Caco-2 (cell line): ENCODE data around the gene NELFB. TPM values are rescaled to one million over a fixed set of nuclear protein-coding genes. Genes with fewer than 3 reads are reported as not detected.
A peak's percentile ranks its signal among the peaks of the same experiment; 100 is the strongest.

Experiments used
- BruUV-seq: library from RNA; stranded (reverse); fragments of 400-500 nt; replicated peaks from 2 replicates; lab custom pipeline; 2021; lab: Mats Ljungman, UMichigan
- CTCF ChIA-PET: fragments of 300-600 bp; sonication (Branson Sonifier 250); formaldehyde crosslinking; loops from one replicate; lab custom pipeline; 2022; ENCODE audit warnings: antibody characterized with exemption; lab: Charles Lee
- POLR2A ChIA-PET: fragments of 300-600 bp; sonication (Branson Sonifier 250); formaldehyde crosslinking; loops from one replicate; lab custom pipeline; 2022; ENCODE audit warnings: antibody characterized with exemption; lab: Charles Lee
- DNase-seq, 2 experiments: peaks; one replicate each; pipeline versions ENCODE4 v3.0.0 to v3.0.0-alpha.2; 2020 to 2022
- H3K27me3 ChIP-seq: replicated peaks from 2 replicates; pipeline ENCODE4 v1.6.0; 2011; ENCODE audit warnings: low read length; ENCODE audit not compliant: control insufficient read depth, insufficient read depth
- H3K36me3 ChIP-seq: 2 replicates; pipeline ENCODE4 v1.5.1; 2011; ENCODE audit warnings: low read length; ENCODE audit not compliant: control insufficient read depth, insufficient read depth
- H3K4me1 ChIP-seq: fragments of 250-450 bp; sonication (Bioruptor Pico); 2 replicates; pipeline ENCODE4 v1.5.1; 2020; ENCODE audit warnings: mild to moderate bottlenecking
- H3K4me3 ChIP-seq: 2 replicates; pipeline ENCODE4 v1.5.1; 2011; ENCODE audit warnings: low read depth, mild to moderate bottlenecking, control low read depth, low read length
- H3K9me3 ChIP-seq: fragments of 250-450 bp; sonication (Bioruptor Pico); 2 replicates; pipeline ENCODE4 v1.5.1; 2020; ENCODE audit warnings: mild to moderate bottlenecking, moderate library complexity
- H3K27ac Mint-ChIP-seq: one replicate; pipeline ENCODE4 v1.8.0; 2022; ENCODE audit warnings: mixed read lengths; ENCODE audit not compliant: unreplicated experiment
- H3K27me3 Mint-ChIP-seq: one replicate; pipeline ENCODE4 v1.8.0; 2022; ENCODE audit warnings: mixed read lengths; ENCODE audit not compliant: insufficient read depth, unreplicated experiment
- H3K36me3 Mint-ChIP-seq: one replicate; pipeline ENCODE4 v1.8.0; 2022; ENCODE audit warnings: mild to moderate bottlenecking, mixed read lengths; ENCODE audit not compliant: insufficient read depth, unreplicated experiment
- H3K4me1 Mint-ChIP-seq: one replicate; pipeline ENCODE4 v1.8.0; 2022; ENCODE audit warnings: low read depth, mixed read lengths; ENCODE audit not compliant: unreplicated experiment
- H3K4me3 Mint-ChIP-seq: one replicate; pipeline ENCODE4 v1.8.0; 2022; ENCODE audit warnings: mild to moderate bottlenecking, moderate library complexity, mixed read lengths; ENCODE audit not compliant: unreplicated experiment
- H3K9me3 Mint-ChIP-seq: one replicate; pipeline ENCODE4 v1.8.0; 2022; ENCODE audit warnings: mixed read lengths; ENCODE audit not compliant: unreplicated experiment
- CTCF ChIP-seq, 2 experiments: fragments of 200-600 bp in 1 of 2; IDR thresholded peaks; 1 replicate in 1 of 2; 2 replicates in 1 of 2; pipeline versions ENCODE4 v1.5.1 to v1.8.0; 2011 to 2022; ENCODE audit warnings: antibody characterized with exemption in 1 of 2, control low read depth in 1 of 2, inconsistent platforms in 1 of 2, low read depth in 1 of 2, low read length in 1 of 2, mild to moderate bottlenecking in 1 of 2, moderate library complexity in 1 of 2; ENCODE audit not compliant: insufficient read depth in 1 of 2, severe bottlenecking in 1 of 2, unreplicated experiment in 1 of 2
- intact Hi-C: fragments of 100-400 bp; cut with micrococcal nuclease; formaldehyde crosslinking; loops from one replicate; pipeline ENCODE4 v1.10.0; 2022; ENCODE audit not compliant: unreplicated experiment
- total RNA-seq: library from RNA; stranded (reverse); gene quantifications from 2 replicates; pipeline ENCODE4 v1.2.3, GENCODE V29; 2022

Gene NELFB
- total RNA-seq, 1 experiment from 2014 or later, result 79.1 TPM

- CTCF ChIA-PET, result interaction anchor here (0.6 to 2.4 kb wide), 4 partner anchors 17 to 33 kb away, joined by 3 to 11 read pairs (median 8); partner anchors contain the start of gene NRARP
- no peak for DNase-seq
- intact Hi-C loops, result no loop called here
- POLR2A ChIA-PET, result interaction anchor here (0.7 to 1.3 kb wide), 2 partner anchors 18 to 103 kb away, joined by 3 to 5 read pairs; partner anchors contain the start of genes EXD3 and NRARP
- Mint-ChIP-seq H3K4me1 (no peaks in the 10 kb centered on the region), H3K27me3 (no peaks in the 10 kb centered on the region), H3K27ac (no peak overlapping the region), H3K36me3 (no peaks in the 10 kb centered on the region), H3K9me3 (no peaks in the 10 kb centered on the region), H3K4me3 (no peak overlapping the region)
- H3K27me3 ChIP-seq, result no peaks in the 10 kb centered on the region
- H3K9me3 ChIP-seq, result no peaks in the 10 kb centered on the region
- no peak overlapping the region for H3K4me3 ChIP-seq
- no peaks in the 10 kb centered on the region for H3K36me3 ChIP-seq
- TF ChIP-seq CTCF (IDR thresholded peaks at IDR 0.05; ENCODE audit: insufficient read depth in 1 of 2, low read depth in 1 of 2, low read length in 1 of 2, severe bottlenecking in 1 of 2, unreplicated experiment in 1 of 2), result no peak
- peaks cover 14% of the 10 kb centered on the region for H3K4me1 ChIP-seq
- BruUV-seq, result no TSS peak
Observed at GRCh38 chr9:137319739-137320551, 64.8 kb downstream of the NELFB start.

GRCh38 chr9:137320555-137321384, 65.6 kb downstream of the NELFB start:
- Mint-ChIP-seq H3K4me1 (no peaks in the 10 kb centered on the region), H3K27me3 (no peaks in the 10 kb centered on the region), H3K4me3 (no peak overlapping the region), H3K9me3 (no peaks in the 10 kb centered on the region), H3K27ac (no peak overlapping the region), H3K36me3 (no peaks in the 10 kb centered on the region)
- TF ChIP-seq CTCF (IDR thresholded peaks at IDR 0.05; ENCODE audit: insufficient read depth in 1 of 2, low read depth in 1 of 2, low read length in 1 of 2, severe bottlenecking in 1 of 2, unreplicated experiment in 1 of 2), result no peak
- H3K9me3 ChIP-seq, result no peaks in the 10 kb centered on the region
- intact Hi-C loops, result no loop called here
- H3K4me3 ChIP-seq, result no peak overlapping the region
- peak in 1 of 2 experiments; percentile 38 for DNase-seq
- ChIA-PET CTCF (interaction anchor here (1.0 kb wide), 1 partner anchor 18 kb away, joined by 7 read pairs; the partner anchor contains the start of gene NRARP), POLR2A (no interaction called here)
- peaks cover 8% of the 10 kb centered on the region for H3K4me1 ChIP-seq
- BruUV-seq, result no TSS peak
- H3K27me3 ChIP-seq, result no peaks in the 10 kb centered on the region
- H3K36me3 ChIP-seq, result no peaks in the 10 kb centered on the region

- no peaks in the 10 kb centered on the region for H3K27me3 ChIP-seq
- H3K4me3 ChIP-seq, result no peak overlapping the region
- H3K4me1 Mint-ChIP-seq, result no peaks in the 10 kb centered on the region
- H3K4me3 Mint-ChIP-seq, result no peak overlapping the region
- no peaks in the 10 kb centered on the region for H3K9me3 ChIP-seq
- no peaks in the 10 kb centered on the region for H3K4me1 ChIP-seq
- no peak for DNase-seq
- TF ChIP-seq CTCF (IDR thresholded peaks at IDR 0.05; ENCODE audit: insufficient read depth in 1 of 2, low read depth in 1 of 2, low read length in 1 of 2, severe bottlenecking in 1 of 2, unreplicated experiment in 1 of 2), result no peak
- H3K36me3 ChIP-seq, result no peaks in the 10 kb centered on the region
- no peaks in the 10 kb centered on the region for H3K36me3 Mint-ChIP-seq
- ChIA-PET CTCF (no interaction called here), POLR2A (no interaction called here)
- intact Hi-C loops, result no loop called here
- no peak overlapping the region for H3K27ac Mint-ChIP-seq
- H3K9me3 Mint-ChIP-seq, result no peaks in the 10 kb centered on the region
- no peaks in the 10 kb centered on the region for H3K27me3 Mint-ChIP-seq
- no TSS peak for BruUV-seq
Observed at GRCh38 chr9:137321726-137322361, 66.7 kb downstream of the NELFB start.
